Large intestine (tissue), 3 donors: ENCODE results near the gene EIF2B2. TPM values are rescaled to one million over a fixed set of nuclear protein-coding genes. Genes with fewer than 3 reads are reported as not detected.
A peak's percentile ranks its signal among the peaks of the same experiment; 100 is the strongest.

Experiments
- DNase-seq, 2 donors: peaks; one replicate each; pipeline versions ENCODE4 v3.0.0 to v3.0.0-alpha.2; 2013
- H3K27ac ChIP-seq: one replicate; pipeline ENCODE4 v1.5.1; 2013; ENCODE audit warnings: low read length
- H3K27me3 ChIP-seq: 2 replicates; pipeline ENCODE4 v1.6.1; 2013; ENCODE audit warnings: low read length; ENCODE audit not compliant: control insufficient read depth, insufficient read depth
- H3K36me3 ChIP-seq: 2 replicates; pipeline ENCODE4 v1.6.1; 2013; ENCODE audit warnings: low read length; ENCODE audit not compliant: control insufficient read depth, insufficient read depth
- H3K4me1 ChIP-seq: one replicate; pipeline ENCODE4 v1.6.1; 2013; ENCODE audit warnings: low read length; ENCODE audit not compliant: control insufficient read depth, insufficient read depth
- H3K4me3 ChIP-seq: one replicate; pipeline ENCODE4 v1.5.1; 2013; ENCODE audit warnings: low read length
- H3K9me3 ChIP-seq: one replicate; pipeline ENCODE4 v1.6.1; 2013; ENCODE audit warnings: mild to moderate bottlenecking, low read depth, low read length, moderate library complexity; ENCODE audit not compliant: control insufficient read depth
- WGBS: methylation state at CpG from one replicate; pipeline ENCODE4 v1.1.5; 2013; ENCODE audit warnings: low lambda C conversion rate; ENCODE audit not compliant: insufficient coverage; 5-methylcytosine and 5-hydroxymethylcytosine counted together
- polyA plus RNA-seq: library from polyadenylated mRNA; unstranded; fragments of 120-200 nt; gene quantifications from one replicate; pipeline ENCODE4 v1.2.1, GENCODE V29; 2013

The EIF2B2 gene
- polyA plus RNA-seq, 1 donor, result 39.8 TPM

DNA sequence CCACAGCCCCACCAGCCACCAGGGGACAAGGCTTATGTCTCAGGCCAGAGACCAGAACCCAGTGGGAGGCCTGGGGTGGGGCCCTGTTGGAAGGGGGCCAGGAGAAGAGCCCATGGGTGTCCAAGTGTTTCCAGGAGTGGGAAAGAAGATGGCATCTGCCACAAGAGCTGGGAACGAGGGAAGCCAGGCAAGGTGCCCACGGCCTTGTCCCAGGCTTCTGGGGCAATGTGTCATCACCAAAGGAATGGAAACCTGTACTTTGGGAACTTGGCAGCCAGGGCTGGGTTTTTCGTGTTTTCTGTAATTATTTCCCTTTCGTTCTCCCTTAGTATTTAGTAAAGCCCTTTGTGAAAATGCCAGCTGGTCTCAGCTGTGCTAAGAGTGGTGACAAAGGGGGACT is 42.0 kb upstream of the EIF2B2 start:
- Histone ChIP-seq H3K36me3 (no peaks in the 10 kb centered on the region), H3K4me1 (peaks cover 3% of the 10 kb centered on the region), H3K4me3 (no peak overlapping the region), H3K9me3 (no peaks in the 10 kb centered on the region), H3K27ac (no peak overlapping the region), H3K27me3 (no peaks in the 10 kb centered on the region)
- DNase-seq, result no peak
- WGBS, result no CpG with 5 or more reads among the region's 4 CpGs

DNA sequence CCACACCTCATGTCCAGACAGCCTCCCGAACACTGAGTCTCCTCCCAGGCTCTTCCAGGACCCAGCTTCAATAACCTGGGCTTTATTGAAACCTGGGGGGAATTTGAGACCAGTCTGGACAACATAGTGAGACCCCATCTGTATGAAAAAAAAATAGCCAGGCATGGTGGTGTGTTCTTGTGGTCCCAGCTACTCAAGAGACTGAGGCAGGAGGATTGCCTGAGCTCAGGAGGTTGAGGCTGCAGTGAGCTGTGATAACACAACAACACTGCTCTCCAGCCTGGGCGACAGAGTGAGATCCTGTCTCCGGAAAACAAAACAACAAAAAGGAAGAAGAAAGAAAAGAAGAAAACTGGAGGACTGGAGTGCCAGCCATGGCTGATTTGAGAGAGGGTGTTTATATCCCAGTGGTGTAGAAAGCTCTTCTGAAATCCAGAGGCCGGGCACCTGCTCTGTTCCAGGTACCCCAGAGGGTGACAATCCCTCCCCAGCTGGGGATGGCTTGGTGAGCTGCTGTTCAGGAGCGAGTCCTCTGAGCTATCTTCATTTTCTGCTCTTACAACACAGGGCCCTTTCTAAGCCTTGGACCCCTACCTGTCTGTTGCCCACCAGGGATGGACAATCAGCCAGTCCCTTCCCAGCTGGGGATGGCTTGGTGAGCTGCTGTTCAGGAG is 41.3 kb upstream of the EIF2B2 start:
- no peak for DNase-seq
- Histone ChIP-seq H3K27me3 (no peaks in the 10 kb centered on the region), H3K36me3 (no peaks in the 10 kb centered on the region), H3K27ac (no peak overlapping the region), H3K4me1 (no peaks in the 10 kb centered on the region), H3K4me3 (no peak overlapping the region), H3K9me3 (no peaks in the 10 kb centered on the region)
- WGBS, result 60% methylated on average over 1 of the region's 5 CpGs

DNA sequence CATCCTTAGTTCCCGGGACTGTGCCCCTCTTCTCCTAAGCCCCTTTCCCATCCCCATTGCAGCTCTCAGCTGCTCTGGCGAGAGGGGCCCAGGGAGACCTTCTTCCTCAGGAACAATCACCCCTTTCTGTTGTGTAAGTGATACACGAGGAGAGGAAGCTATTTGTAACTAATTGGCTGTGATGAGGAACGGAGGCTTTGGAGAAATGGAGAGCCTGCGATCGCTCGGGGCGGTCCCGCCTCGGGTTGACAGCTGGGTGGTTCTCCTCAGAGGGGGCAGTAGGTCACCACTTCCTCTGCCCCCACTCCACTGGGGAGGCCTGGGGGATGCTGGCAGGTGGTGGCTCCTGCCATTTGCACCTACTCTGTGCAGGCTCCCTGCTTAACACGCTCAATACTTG is 40.7 kb upstream of the EIF2B2 start:
- no CpG with 5 or more reads among the region's 11 CpGs for WGBS
- H3K27me3 ChIP-seq, result no peaks in the 10 kb centered on the region
- no peaks in the 10 kb centered on the region for H3K4me1 ChIP-seq
- H3K36me3 ChIP-seq, result no peaks in the 10 kb centered on the region
- H3K27ac ChIP-seq, result no peak overlapping the region
- no peaks in the 10 kb centered on the region for H3K9me3 ChIP-seq
- no peak overlapping the region for H3K4me3 ChIP-seq
- DNase-seq, result no peak

DNA sequence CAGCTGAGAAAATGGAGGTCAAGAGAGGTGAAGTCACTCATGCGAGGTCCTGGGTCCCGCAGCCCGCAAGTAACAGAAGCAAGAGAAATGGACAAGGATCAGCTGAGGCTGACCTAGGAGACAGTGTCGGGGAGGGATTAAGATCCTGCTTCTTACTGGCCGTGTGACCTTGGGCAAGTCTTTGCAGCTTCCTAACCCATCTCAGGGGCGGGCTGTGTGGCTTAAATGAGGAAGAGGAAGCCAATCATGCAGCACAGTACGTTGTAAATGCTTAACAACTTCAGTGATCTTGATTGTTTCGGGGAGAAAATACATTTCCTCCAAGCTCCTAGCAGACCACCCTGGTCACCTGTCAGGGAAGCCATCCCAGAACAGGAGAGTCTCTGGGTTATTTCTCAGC is 40.2 kb upstream of the EIF2B2 start:
- no peaks in the 10 kb centered on the region for H3K4me1 ChIP-seq
- H3K9me3 ChIP-seq, result no peaks in the 10 kb centered on the region
- H3K4me3 ChIP-seq, result no peak overlapping the region
- H3K27me3 ChIP-seq, result no peaks in the 10 kb centered on the region
- no peak for DNase-seq
- H3K27ac ChIP-seq, result no peak overlapping the region
- no peaks in the 10 kb centered on the region for H3K36me3 ChIP-seq
- WGBS, result 90% methylated on average over 2 of the region's 8 CpGs

DNA sequence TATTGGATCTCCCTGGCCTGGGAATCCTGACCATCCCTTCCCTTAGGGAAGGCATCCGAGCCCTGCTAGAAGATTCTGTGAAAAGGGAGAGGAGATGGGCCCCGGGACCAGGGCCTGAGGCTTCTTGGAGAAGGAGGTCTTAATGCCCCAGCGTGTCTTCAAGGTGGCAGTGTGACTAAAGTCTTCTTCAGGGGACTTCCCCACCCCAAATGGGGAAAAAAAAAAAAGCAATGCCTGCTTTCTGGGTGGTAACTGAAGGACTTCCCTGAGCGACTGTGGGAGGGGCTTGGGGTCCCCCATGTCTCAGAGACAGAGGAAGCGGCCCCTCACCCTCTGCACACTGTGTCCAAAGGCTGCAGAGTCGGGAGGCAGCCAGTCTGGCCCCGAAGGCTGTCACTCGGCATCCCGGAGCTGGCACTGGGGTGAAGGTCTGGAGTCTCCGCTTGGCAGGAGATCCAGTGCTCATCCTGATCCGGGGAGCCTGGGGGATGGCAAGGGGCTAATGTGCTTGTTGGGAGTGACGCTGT is 39.5 kb upstream of the EIF2B2 start:
- Histone ChIP-seq H3K27me3 (no peaks in the 10 kb centered on the region), H3K36me3 (no peaks in the 10 kb centered on the region), H3K27ac (no peak overlapping the region), H3K4me3 (no peak overlapping the region), H3K9me3 (no peaks in the 10 kb centered on the region), H3K4me1 (no peaks in the 10 kb centered on the region)
- DNase-seq, result no peak
- no CpG with 5 or more reads among the region's 12 CpGs for WGBS

DNA sequence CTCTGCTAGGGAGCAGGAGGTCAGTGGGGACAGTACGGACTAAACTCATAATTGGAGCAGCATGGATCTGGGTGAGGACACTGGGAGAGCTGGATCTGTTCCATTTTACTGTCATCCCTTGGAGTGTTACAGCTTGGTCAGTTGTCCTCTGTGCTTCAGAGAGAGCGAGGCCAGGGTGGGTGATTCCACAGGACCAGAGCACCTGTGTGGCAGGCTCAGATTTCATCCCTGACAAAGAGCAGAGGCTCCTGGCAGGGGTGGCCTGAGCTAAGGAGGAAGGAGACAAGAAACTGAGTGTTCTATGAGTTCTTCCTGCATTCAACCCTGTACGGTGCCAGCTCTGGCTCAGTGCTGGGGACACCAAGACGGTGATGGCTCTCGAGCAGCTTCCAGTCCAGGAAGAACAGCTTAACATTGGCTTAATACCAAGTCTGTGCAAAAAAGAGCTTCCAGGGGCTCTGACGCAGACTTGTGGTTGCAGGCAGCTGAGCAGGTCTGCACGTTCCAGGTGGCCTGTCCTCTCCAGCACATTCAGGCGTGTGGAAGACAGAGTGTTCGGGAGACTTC is 38.9 kb upstream of the EIF2B2 start:
- Histone ChIP-seq H3K4me1 (no peaks in the 10 kb centered on the region), H3K4me3 (no peak overlapping the region), H3K27me3 (no peaks in the 10 kb centered on the region), H3K27ac (no peak overlapping the region), H3K9me3 (no peaks in the 10 kb centered on the region), H3K36me3 (no peaks in the 10 kb centered on the region)
- 60% methylated on average over 1 of the region's 9 CpGs for WGBS
- DNase-seq, result no peak

DNA sequence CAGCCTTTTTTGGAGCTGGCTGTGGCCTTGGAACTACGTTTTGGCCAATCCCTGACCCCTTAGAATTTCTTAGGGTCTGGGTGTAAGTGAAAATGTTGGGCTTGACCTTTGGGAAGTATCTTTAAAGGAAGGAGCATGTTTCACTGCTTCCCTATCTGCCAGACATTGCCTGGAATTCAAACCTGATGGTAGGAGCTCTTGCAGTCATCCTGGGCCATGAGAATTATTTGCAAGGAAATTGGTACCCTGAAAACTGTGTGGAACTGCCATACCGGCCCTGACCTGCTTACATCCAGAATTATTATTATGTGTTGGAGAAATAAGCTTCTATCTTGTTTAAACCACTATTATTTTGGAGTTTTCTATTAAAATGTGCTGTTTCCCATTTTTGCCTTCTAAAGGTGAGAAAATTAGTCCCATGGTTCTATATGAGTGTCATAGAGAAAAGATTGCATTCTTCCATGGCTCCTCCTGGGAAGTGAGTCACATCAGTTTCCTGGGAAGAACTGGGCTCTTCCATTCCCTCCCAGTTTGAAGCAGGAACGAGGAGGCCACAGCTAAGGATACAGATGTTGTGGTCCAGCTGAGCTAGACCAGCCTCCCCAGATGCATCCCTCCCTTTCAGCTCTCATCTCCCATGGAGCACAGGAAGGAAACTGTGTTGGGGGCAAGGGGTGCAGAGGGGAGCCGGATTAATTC is 37.8 kb upstream of the EIF2B2 start:
- Histone ChIP-seq H3K4me1 (no peaks in the 10 kb centered on the region), H3K27me3 (no peaks in the 10 kb centered on the region), H3K36me3 (no peaks in the 10 kb centered on the region), H3K4me3 (no peak overlapping the region), H3K27ac (no peak overlapping the region), H3K9me3 (no peaks in the 10 kb centered on the region)
- no peak for DNase-seq
- no CpG with 5 or more reads among the region's 4 CpGs for WGBS

DNA sequence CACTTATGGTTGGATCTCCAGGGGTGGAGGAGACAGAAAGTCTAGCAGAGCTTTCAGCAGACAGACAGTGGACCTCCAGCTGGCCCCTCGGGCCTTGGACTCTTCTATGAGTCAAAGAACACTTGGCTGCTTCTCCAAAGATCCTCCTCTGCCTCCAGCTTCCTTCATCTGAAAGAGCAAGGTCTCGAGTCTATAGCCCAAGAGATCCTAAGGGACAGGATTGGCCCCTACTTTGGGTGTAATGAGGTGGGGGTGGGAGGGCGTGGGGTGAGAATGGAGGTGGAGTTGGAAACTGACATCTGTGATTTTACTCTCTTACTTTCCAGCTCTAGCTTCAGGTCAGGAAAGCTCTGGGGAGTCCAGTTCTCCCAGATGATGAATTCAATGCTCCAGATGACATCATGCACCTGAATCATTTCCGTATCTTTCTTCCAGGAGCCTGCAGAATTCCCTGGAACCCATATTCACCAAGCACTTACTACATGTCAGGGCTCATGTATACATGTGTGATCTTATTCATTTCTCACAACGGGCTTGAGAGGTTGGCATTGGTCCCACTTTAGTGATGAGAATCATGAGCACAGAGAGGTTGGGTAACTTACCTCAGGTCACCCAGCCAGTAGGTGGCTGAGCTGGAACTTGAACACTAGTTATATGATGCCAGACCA is 37.1 kb upstream of the EIF2B2 start:
- Histone ChIP-seq H3K36me3 (no peaks in the 10 kb centered on the region), H3K4me3 (no peak overlapping the region), H3K9me3 (no peaks in the 10 kb centered on the region), H3K27me3 (no peaks in the 10 kb centered on the region), H3K27ac (no peak overlapping the region), H3K4me1 (no peaks in the 10 kb centered on the region)
- WGBS, result no CpG with 5 or more reads among the region's 5 CpGs
- no peak for DNase-seq

DNA sequence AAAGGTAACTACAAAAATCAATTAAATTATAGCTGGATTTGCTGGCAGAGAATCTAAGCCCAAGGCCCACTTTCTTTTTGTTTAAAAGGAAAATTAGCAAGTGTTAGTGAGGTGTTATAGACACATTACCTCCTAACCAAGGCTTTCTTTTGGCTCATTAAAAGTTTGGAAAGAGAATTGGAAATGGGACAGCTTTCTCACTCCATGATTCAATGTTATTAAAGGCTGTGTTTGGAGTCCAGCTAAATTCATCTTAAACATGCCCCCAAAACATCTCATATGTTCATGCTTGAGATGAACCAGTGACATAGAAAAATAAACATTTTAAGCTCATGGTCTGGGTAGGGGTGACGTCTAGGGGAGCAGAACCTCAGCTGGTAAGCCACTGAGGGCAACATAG is 33.9 kb upstream of the EIF2B2 start:
- WGBS, result no CpG with 5 or more reads among the region's 1 CpG
- Histone ChIP-seq H3K27ac (no peak overlapping the region), H3K36me3 (no peaks in the 10 kb centered on the region), H3K27me3 (no peaks in the 10 kb centered on the region), H3K9me3 (no peaks in the 10 kb centered on the region), H3K4me1 (no peaks in the 10 kb centered on the region), H3K4me3 (no peak overlapping the region)
- no peak for DNase-seq

DNA sequence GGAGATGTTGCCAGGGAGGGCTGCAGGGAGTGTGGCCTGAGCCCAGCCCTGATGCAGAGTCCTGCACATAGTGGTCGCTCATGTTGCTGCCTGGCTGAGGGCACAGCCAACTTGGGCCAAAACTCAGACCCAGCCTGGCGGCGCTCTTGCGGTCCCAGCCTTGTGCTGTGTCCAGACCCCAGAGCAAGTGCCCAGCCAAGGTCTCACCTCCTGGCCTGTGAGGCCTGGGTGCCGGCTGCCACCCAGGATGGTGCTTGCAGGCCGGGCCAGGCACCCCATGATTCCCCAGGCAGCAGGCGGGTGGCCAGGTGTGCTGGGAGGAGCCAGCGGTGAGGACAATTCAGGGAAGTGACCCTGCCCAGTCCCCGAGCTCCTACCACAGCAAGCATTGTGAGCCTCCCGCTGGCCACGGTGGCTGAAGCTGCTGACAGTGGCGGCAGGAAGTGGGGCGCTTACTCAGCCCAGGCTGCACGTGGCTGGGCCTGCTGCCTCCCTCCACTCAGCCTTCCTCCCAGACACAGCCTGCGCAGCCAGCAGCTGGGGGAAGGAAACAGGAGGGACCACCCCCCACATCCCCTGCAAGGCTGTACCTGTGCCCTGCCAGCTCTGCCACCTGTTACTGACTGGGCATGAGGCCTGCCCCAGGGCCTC is 29.6 kb upstream of the EIF2B2 start:
- no CpG with 5 or more reads among the region's 15 CpGs for WGBS
- no peak overlapping the region for H3K27ac ChIP-seq
- no peak overlapping the region for H3K4me3 ChIP-seq
- no peaks in the 10 kb centered on the region for H3K27me3 ChIP-seq
- DNase-seq, result peak in 1 of 2 donors; percentile 40
- no peaks in the 10 kb centered on the region for H3K9me3 ChIP-seq
- peaks cover 4% of the 10 kb centered on the region for H3K4me1 ChIP-seq
- no peaks in the 10 kb centered on the region for H3K36me3 ChIP-seq
